Measurements from ENCODE around the gene RPS28. TPM values are rescaled to one million over a fixed set of nuclear protein-coding genes. Genes with fewer than 3 reads are reported as not detected.
A peak's percentile ranks its signal among the peaks of the same experiment; 100 is the strongest.
"Not testable (repeated sequence)": the region's sequence is repeated elsewhere in the genome, so short reads cannot be mapped to it uniquely, and the experiment has no call there.

Gene RPS28
- total and polyA plus RNA-seq, 2 donors: 301 to 758 TPM

DNA sequence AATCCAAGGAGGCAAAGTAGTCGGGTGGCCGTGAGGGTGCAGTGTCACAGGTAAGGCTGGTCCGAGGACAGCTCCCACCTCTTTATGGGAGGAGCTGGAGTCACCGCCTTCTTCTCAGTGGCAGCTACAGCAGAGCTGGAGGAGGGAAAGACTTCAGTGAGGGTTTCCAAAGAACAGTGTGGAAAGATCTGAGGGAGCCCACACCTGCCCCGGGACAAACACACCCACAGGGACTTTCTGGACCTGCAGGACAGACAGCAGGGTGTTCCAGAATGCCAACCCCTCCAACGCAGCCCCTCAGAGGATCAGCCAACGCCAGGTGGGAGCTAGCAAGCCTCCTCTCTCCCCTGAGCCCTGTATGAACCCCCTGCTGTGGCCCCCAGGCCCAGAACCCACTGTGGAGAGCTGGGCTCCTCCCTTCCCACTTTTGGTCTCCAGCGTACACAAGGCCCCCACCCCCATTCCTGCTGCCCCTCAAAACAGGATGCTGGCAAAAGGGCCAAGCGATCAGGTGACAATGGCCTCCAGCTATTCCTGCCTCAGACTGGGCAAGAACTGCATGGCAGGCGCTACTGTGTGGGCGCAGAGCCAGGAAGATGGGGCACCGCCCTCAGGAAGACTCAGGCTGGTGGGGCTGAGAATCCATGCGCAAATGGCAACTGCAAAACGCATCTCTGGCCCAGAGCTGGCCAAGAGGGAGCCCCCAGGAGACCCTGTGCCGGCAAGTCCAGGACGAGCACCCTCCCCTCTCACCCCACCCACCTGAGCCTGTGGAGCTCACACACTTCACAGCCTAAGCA is 9.6 kb upstream of the RPS28 start:
- Histone ChIP-seq H3K4me3 (ENCODE audit: low read depth, low read length) (no peak overlapping the region), H3K27ac (ENCODE audit: low read depth) (no peak overlapping the region), H3K36me3 (ENCODE audit: insufficient read depth) (no peaks in the 10 kb centered on the region), H3K4me1 (ENCODE audit: insufficient read depth) (no peaks in the 10 kb centered on the region)
- WGBS: 81% methylated on average over 16 of the region's 16 CpGs
- no peak for DNase-seq (ENCODE audit: extremely low spot score)

DNA sequence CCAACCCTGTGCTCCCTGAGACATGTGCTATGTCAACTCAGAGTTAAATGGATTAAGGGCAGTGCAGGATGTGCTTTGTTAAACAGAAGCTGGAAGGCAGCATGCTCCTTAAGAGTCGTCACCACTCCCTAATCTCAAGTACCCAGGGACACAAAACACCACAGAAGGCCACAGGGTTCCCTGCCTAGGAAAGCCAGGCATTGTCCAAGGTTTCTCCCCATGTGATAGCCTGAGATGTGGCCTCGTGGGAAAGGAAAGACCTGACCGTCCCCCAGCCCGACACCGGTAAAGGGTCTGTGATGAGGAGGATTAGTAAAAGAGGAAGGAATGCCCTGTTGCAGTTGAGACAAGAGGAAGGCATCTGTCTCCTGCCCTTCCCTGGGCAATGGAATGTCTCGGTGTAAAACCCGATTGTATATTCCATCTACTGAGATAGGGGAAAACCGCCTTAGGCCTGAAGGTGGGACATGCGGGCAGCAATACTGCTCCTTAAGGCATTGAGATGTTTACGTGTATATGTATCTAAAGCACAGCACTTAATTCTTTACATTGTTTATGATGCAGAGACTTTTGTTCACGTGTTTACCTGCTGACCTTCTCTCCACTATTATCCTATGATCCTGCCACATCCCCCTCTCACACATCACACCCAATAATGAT is 6.2 kb upstream of the RPS28 start:
- H3K4me3 ChIP-seq (ENCODE audit: low read depth, low read length); DNase-seq (ENCODE audit: extremely low spot score); H3K4me1 ChIP-seq (ENCODE audit: insufficient read depth); H3K36me3 ChIP-seq (ENCODE audit: insufficient read depth); H3K27ac ChIP-seq (ENCODE audit: low read depth): not testable (repeated sequence)
- 86% methylated on average over 11 of the region's 11 CpGs for WGBS

GRCh38 chr19:8316351-8317125 is 4.8 kb upstream of the RPS28 start:
- no peaks in the 10 kb centered on the region for H3K4me1 ChIP-seq (ENCODE audit: insufficient read depth)
- no peak overlapping the region for H3K27ac ChIP-seq (ENCODE audit: low read depth)
- DNase-seq (ENCODE audit: extremely low spot score): no peak
- no peaks in the 10 kb centered on the region for H3K36me3 ChIP-seq (ENCODE audit: insufficient read depth)
- WGBS: 85% methylated on average over 14 of the region's 14 CpGs
- no peak overlapping the region for H3K4me3 ChIP-seq (ENCODE audit: low read depth, low read length)

DNA sequence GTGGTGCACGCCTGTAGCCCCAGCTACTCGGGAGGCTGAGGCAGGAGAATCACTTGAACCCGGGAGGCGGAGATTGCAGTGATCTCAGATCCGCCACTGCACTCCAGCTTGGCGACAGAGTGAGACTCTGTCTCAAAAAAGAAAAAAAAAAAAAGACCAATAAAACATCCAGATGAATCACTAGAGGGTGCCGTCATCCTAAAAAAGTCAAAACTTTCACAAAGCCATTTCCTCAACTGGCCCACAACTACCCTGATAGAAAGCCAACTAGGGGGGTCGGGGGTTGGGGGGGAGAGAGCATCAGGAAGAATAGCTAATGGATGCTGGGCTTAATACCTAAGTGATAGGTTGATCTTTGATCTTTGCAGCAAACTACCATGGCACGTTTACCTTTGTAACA is 2.5 kb upstream of the RPS28 start:
- not testable (repeated sequence) for H3K27ac ChIP-seq (ENCODE audit: low read depth); H3K4me1 ChIP-seq (ENCODE audit: insufficient read depth); H3K4me3 ChIP-seq (ENCODE audit: low read depth, low read length); H3K36me3 ChIP-seq (ENCODE audit: insufficient read depth); DNase-seq (ENCODE audit: extremely low spot score)
- 75% methylated on average over 9 of the region's 9 CpGs for WGBS

GRCh38 chr19:8319807-8320520 is 1.3 kb upstream of the RPS28 start:
- no peak overlapping the region for H3K27ac ChIP-seq (ENCODE audit: low read depth)
- H3K36me3 ChIP-seq (ENCODE audit: insufficient read depth): no peaks in the 10 kb centered on the region
- no peak overlapping the region for H3K4me3 ChIP-seq (ENCODE audit: low read depth, low read length)
- no peaks in the 10 kb centered on the region for H3K4me1 ChIP-seq (ENCODE audit: insufficient read depth)
- 86% methylated on average over 19 of the region's 19 CpGs for WGBS
- no peak for DNase-seq (ENCODE audit: extremely low spot score)

- Histone ChIP-seq H3K4me3 (ENCODE audit: low read depth, low read length) (peak overlapping the region; percentile 78), H3K27ac (ENCODE audit: low read depth) (peak overlapping the region; percentile 88), H3K4me1 (ENCODE audit: insufficient read depth) (no peaks in the 10 kb centered on the region), H3K36me3 (ENCODE audit: insufficient read depth) (no peaks in the 10 kb centered on the region)
- no peak for DNase-seq (ENCODE audit: extremely low spot score)
- WGBS: 2% methylated on average over 16 of the region's 16 CpGs
Measured at GRCh38 chr19:8320564-8321066, 681 bp upstream of the RPS28 start.

GRCh38 chr19:8321986-8322637 is 816 bp downstream of the RPS28 start:
- H3K4me3 ChIP-seq (ENCODE audit: low read depth, low read length): peak overlapping the region; percentile 78
- no peak for DNase-seq (ENCODE audit: extremely low spot score)
- H3K27ac ChIP-seq (ENCODE audit: low read depth): no peak overlapping the region
- H3K4me1 ChIP-seq (ENCODE audit: insufficient read depth): no peaks in the 10 kb centered on the region
- 16% methylated on average over 30 of the region's 30 CpGs for WGBS
- H3K36me3 ChIP-seq (ENCODE audit: insufficient read depth): no peaks in the 10 kb centered on the region

DNA sequence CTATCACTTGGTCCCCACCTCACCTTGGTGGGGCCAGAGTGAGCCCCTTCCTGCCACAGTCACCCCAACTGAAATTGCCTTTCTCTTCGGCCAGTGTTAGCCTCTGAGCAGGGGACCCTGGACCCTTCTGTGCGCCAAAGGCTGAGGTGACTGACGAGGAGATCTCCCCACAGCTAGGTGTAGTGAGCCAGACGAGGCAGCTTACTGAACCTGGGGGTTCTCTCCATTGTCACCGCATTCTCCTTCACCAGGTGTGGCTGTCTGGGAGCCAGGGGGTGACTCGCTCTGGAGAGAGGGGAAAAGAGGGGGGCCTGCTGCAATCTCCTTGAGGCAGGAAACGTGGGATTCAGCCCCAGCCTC is 1.3 kb downstream of the RPS28 start:
- H3K4me1 ChIP-seq (ENCODE audit: insufficient read depth): no peaks in the 10 kb centered on the region
- H3K36me3 ChIP-seq (ENCODE audit: insufficient read depth): no peaks in the 10 kb centered on the region
- WGBS: 64% methylated on average over 7 of the region's 7 CpGs
- no peak overlapping the region for H3K27ac ChIP-seq (ENCODE audit: low read depth)
- no peak for DNase-seq (ENCODE audit: extremely low spot score)
- H3K4me3 ChIP-seq (ENCODE audit: low read depth, low read length): peak overlapping the region; percentile 78

DNA sequence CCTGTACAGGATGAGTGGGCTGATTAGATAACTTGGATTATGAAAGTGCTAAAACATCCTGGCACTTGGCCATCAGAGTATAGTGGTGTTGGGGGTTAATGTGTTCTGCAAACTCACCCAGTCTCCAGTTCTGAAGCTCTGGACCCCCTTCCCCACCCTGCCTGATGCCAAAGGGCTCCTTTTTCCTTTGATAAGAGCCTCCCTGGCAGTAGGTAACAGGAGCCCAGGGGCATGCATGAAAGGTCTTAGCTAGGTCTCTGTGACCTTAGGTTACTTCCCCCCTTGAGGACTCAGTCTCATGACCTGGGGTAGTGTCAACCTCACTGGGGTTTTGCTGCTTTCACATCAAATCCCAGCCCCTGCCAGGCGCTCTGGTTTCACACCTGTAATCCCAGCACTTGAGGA is 2.5 kb downstream of the RPS28 start:
- H3K4me1 ChIP-seq (ENCODE audit: insufficient read depth): no peaks in the 10 kb centered on the region
- no peak for DNase-seq (ENCODE audit: extremely low spot score)
- no peak overlapping the region for H3K4me3 ChIP-seq (ENCODE audit: low read depth, low read length)
- 77% methylated on average over 1 of the region's 1 CpG for WGBS
- H3K36me3 ChIP-seq (ENCODE audit: insufficient read depth): no peaks in the 10 kb centered on the region
- no peak overlapping the region for H3K27ac ChIP-seq (ENCODE audit: low read depth)

DNA sequence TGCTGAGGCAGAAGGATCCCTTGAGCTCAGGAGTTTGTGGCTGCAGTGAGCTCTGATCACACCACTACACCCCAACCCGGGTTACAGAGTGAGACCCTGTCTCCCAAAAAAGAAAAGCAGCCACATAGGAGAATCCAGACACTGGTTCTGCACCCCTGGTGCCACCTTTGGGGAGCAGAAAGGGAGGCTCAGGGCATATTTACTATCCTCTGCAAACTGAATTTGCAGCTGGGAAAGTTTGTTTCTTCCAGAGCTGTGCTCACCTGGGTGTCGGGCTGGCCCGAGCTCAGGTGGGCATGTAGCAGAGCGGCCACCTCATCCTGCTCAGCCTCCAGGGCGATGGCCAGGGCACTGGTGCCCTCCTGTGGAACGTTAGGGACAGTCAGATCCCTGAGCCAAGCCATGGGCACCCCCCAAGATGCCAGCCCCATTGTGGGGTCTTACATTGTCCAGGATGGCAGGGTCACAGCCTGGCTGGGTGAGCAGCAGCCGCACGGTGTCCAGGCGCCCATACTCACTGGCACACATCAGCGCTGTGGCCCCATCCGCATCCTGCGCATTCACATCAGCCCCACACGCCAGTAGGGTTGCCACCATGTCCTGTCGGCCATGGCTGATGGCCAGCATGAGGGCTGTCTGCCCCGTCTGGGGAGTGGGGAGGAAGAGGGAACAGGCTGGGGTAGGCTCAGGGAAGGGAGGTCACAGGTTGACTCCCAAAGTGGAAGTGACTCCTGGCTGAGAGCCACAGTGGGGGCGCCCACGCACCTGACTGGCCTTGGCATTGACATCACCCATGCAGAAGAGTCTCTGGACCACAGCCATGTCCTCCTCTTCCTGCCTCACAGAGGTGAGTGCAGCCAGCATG is 3.1 kb downstream of the RPS28 start:
- no peaks in the 10 kb centered on the region for H3K4me1 ChIP-seq (ENCODE audit: insufficient read depth)
- no peak for DNase-seq (ENCODE audit: extremely low spot score)
- H3K36me3 ChIP-seq (ENCODE audit: insufficient read depth): no peaks in the 10 kb centered on the region
- no peak overlapping the region for H3K27ac ChIP-seq (ENCODE audit: low read depth)
- H3K4me3 ChIP-seq (ENCODE audit: low read depth, low read length): no peak overlapping the region
- 71% methylated on average over 17 of the region's 17 CpGs for WGBS

DNA sequence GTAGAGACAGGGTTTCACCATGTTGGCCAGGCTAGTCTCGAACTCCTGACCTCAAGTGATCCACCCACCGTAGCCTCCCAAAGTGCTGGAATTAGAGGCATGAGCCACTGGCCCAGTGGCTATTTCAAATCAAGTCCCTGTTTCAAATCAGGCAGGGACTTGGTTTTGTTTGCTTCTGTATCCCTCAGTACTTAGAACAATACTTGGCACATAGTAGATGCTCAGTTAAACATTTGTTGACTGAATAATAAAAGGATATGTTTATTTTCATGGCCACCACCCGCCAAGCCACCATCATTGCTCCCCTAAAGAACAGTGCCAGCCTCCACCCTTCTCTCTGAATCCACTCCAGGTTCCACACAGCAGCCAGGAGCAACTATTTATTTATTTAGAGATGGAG is 4.2 kb downstream of the RPS28 start:
- no peak for DNase-seq (ENCODE audit: extremely low spot score)
- Histone ChIP-seq H3K27ac (ENCODE audit: low read depth) (no peak overlapping the region), H3K4me1 (ENCODE audit: insufficient read depth) (no peaks in the 10 kb centered on the region), H3K4me3 (ENCODE audit: low read depth, low read length) (no peak overlapping the region), H3K36me3 (ENCODE audit: insufficient read depth) (no peaks in the 10 kb centered on the region)
- WGBS: 92% methylated on average over 3 of the region's 3 CpGs

- DNase-seq (ENCODE audit: extremely low spot score): no peak
- Histone ChIP-seq H3K36me3 (ENCODE audit: insufficient read depth) (no peaks in the 10 kb centered on the region), H3K4me1 (ENCODE audit: insufficient read depth) (peaks cover 2% of the 10 kb centered on the region), H3K4me3 (ENCODE audit: low read depth, low read length) (no peak overlapping the region), H3K27ac (ENCODE audit: low read depth) (no peak overlapping the region)
- 77% methylated on average over 3 of the region's 3 CpGs for WGBS
Measured at GRCh38 chr19:8329996-8330395, 8.7 kb downstream of the RPS28 start.
